ENCODE data around the gene TSEN2.

TSEN2 gene

DNA sequence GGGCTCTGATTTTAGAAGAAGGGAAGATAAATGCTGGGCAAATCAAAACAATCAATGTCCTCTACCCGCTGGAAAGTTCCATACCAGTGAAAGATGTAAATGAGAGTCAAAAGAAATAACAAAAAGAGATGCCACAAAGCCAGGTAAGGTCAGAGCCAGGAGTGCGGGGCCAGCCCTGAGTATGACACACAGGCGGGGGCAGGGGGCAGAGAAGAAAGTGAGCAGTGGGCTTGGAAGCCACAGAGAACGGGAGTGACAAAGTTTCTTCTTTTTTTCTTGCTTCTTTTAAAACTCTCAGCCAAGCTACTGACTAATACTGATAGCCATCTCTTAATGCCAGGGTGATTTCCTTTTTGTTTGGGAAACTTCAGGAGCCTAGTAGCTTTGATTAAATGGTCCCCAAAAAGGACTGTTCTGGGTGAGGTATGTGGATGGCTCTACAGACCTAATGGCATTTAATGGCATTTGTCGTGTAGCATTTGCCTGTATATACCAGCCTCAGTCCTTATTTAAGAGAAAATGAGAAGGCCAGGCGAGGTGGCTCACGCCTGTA lies 23.1 kb upstream of the TSEN2 start:
- Histone ChIP-seq H3K27ac (no peak overlapping the region), H3K27me3 (replicated peaks) (no peaks in the 10 kb centered on the region), H3K4me3 (ENCODE audit: low read depth, low read length) (no peak overlapping the region), H3K36me3 (replicated peaks) (no peaks in the 10 kb centered on the region)
- DNase-seq, result no peak
- in situ Hi-C loops (cut with HindIII; ENCODE audit: low pct_ligation_motif_present, low sequenced_read_pairs), result loop anchor here (25.0 kb wide), 1 partner anchor 274 kb away; no protein-coding TSS in a partner anchor
- TF ChIP-seq, protein P1, sequence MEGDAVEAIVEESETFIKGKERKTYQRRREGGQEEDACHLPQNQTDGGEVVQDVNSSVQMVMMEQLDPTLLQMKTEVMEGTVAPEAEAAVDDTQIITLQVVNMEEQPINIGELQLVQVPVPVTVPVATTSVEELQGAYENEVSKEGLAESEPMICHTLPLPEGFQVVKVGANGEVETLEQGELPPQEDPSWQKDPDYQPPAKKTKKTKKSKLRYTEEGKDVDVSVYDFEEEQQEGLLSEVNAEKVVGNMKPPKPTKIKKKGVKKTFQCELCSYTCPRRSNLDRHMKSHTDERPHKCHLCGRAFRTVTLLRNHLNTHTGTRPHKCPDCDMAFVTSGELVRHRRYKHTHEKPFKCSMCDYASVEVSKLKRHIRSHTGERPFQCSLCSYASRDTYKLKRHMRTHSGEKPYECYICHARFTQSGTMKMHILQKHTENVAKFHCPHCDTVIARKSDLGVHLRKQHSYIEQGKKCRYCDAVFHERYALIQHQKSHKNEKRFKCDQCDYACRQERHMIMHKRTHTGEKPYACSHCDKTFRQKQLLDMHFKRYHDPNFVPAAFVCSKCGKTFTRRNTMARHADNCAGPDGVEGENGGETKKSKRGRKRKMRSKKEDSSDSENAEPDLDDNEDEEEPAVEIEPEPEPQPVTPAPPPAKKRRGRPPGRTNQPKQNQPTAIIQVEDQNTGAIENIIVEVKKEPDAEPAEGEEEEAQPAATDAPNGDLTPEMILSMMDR (IDR thresholded peaks at IDR 0.05; ENCODE audit: low read depth, low read length, missing control alignments), result no peak

DNA sequence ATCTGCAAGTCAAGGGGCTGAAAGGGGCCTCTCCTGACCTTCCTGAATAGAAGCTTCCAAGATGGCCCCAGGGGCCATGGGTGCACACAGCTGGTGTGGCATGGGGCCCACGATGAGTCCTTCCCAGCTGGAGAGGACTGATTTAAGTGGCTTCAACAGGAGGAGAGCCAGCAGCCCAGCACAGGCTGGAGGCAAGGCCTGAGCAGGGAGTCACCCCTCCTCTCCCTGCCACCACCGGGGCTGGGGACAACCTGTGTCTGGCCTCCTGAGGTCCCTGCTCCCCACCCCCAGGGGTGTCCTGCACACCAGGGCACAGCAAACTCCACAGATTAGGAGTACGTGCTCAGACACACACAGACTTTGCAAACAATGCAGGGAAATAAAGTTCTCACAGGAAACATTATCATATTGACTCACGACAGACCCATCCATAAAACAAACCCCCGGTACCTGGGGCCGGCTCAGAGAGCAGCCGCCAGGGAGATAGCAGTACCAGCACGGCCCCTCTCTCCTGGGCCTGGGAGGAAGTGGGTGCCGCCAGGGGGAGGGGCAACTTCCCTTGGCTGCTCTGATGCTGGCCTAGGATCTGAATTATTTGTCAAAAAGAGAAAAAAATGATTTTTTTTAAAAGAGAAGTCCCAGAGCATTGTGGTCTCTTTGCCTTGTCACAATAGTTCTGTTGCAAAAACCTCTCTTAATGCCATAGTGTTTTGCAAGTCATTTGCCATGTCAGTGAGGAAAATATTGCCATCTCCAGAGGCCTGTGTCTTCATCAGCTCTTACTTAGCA lies 21.9 kb upstream of the TSEN2 start:
- Histone ChIP-seq H3K27me3 (replicated peaks) (no peaks in the 10 kb centered on the region), H3K4me3 (ENCODE audit: low read depth, low read length) (no peak overlapping the region), H3K36me3 (replicated peaks) (no peaks in the 10 kb centered on the region), H3K27ac (no peak overlapping the region)
- TF ChIP-seq, protein P1 (IDR thresholded peaks at IDR 0.05; ENCODE audit: low read depth, low read length, missing control alignments), result no peak
- in situ Hi-C loops (cut with HindIII; ENCODE audit: low pct_ligation_motif_present, low sequenced_read_pairs), result loop anchor here (25.0 kb wide), 1 partner anchor 275 kb away; no protein-coding TSS in a partner anchor
- no peak for DNase-seq

DNA sequence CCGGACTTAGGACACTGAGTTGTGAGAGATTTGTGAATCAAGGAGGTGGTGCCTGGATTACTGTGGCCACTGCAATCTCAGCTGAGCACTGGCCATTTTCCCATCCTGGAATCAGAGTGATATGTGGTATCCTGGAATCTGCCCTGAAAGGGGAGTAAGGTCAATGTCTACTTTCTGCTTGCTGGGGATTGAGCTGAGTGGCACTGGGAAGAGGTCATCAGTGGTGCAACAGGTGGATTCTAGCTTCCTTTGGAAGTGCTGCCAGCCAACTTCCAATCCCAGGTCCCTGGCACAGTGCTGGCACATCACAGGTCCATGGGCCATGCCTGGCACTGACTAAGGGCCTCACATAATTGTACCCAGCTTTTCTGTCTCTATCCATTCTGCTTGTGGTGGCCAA lies 20.6 kb upstream of the TSEN2 start:
- no peaks in the 10 kb centered on the region for H3K36me3 ChIP-seq (replicated peaks)
- H3K27me3 ChIP-seq (replicated peaks), result no peaks in the 10 kb centered on the region
- H3K4me3 ChIP-seq (ENCODE audit: low read depth, low read length), result no peak overlapping the region
- no peak for DNase-seq
- H3K27ac ChIP-seq, result no peak overlapping the region
- in situ Hi-C loops (cut with HindIII; ENCODE audit: low pct_ligation_motif_present, low sequenced_read_pairs), result loop anchor here (25.0 kb wide), 1 partner anchor 276 kb away; no protein-coding TSS in a partner anchor
- TF ChIP-seq, protein P1 (IDR thresholded peaks at IDR 0.05; ENCODE audit: low read depth, low read length, missing control alignments), result no peak

DNA sequence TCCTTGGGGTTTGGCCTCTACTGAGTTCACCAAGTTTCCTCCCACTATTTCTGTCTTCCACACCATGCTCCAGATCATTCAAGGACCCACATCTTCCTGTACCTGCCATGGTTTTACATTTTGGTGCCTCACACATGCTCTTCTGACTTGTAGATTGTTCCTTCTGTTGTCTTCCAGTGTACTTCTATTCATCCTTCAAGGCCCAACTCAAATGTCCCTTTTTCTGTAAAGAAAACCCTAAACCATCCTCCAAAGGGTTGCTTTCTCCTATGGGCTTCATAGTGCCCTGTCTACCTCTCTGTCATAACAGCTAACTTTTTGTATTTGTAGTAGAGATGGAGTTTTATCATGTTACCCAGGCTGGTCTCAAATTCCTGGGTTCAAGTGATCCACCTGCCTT lies 20.1 kb upstream of the TSEN2 start:
- in situ Hi-C loops (cut with HindIII; ENCODE audit: low pct_ligation_motif_present, low sequenced_read_pairs), result loop anchor here (25.0 kb wide), 1 partner anchor 277 kb away; no protein-coding TSS in a partner anchor
- DNase-seq, result no peak
- Histone ChIP-seq H3K27ac (no peak overlapping the region), H3K4me3 (ENCODE audit: low read depth, low read length) (no peak overlapping the region), H3K27me3 (replicated peaks) (no peaks in the 10 kb centered on the region), H3K36me3 (replicated peaks) (no peaks in the 10 kb centered on the region)
- TF ChIP-seq, protein P1 (IDR thresholded peaks at IDR 0.05; ENCODE audit: low read depth, low read length, missing control alignments), result no peak

DNA sequence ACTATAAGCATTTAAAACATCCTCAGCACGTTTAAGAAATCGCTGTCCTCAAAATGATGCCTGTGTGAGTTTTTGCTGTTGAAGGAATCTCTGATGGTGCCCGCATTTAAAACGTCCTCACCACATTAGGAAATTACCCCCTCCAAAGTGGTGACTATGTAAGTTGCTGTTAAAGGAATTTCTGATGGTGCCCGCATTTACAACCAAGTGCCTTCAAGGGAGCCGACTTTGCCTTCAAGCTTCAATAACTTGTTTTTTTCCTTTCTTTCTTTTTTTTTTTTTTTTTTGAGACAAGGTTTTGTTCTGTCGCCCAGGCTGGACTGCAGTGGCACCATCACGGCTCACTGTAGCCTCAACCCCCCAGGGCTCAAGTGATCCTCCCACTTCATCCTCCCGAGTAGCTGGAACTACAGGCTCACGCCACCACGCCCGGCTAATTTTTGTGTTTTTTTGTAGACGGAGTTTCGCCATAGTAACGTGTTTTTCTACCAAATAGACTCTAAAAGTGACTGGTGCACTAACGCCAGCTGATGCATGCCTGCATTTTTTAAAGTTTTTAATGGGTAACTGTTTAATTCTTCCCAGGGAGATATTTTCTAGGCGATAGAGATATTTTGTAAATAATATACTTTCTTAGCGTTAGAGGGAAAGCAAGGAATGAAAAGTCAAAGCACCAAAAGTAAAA lies 19.0 kb upstream of the TSEN2 start:
- Histone ChIP-seq H3K27me3 (replicated peaks) (no peaks in the 10 kb centered on the region), H3K27ac (no peak overlapping the region), H3K4me3 (ENCODE audit: low read depth, low read length) (no peak overlapping the region), H3K36me3 (replicated peaks) (no peaks in the 10 kb centered on the region)
- no peak for DNase-seq
- TF ChIP-seq, protein P1 (IDR thresholded peaks at IDR 0.05; ENCODE audit: low read depth, low read length, missing control alignments), result no peak
- in situ Hi-C loops (cut with HindIII; ENCODE audit: low pct_ligation_motif_present, low sequenced_read_pairs), result loop anchor here (25.0 kb wide), 1 partner anchor 278 kb away; no protein-coding TSS in a partner anchor

Measured in brain microvascular endothelial cell (primary cell).